NCI-H345 treated with DMSO at 0.1 percent for 48 hours (cell line): ENCODE data around the gene GFRA1.

Experiments used
- DNase-seq: peaks from one replicate; lab custom pipeline; 2025; ENCODE audit not compliant: unreplicated experiment; lab: John Stamatoyannopoulos, UW

GFRA1 gene

GRCh38 chr10:116245156-116245555, 27.9 kb downstream of the GFRA1 start:
- DNase-seq = no peak

- DNase-seq = no peak
Observed at GRCh38 chr10:116241642-116242410, 31.2 kb downstream of the GFRA1 start.

GRCh38 chr10:116241085-116241484, 31.9 kb downstream of the GFRA1 start:
- no peak for DNase-seq

GRCh38 chr10:116240157-116240950, 32.7 kb downstream of the GFRA1 start:
- DNase-seq = no peak

GRCh38 chr10:116239229-116239628, 33.8 kb downstream of the GFRA1 start:
- no peak for DNase-seq

- no peak for DNase-seq
Observed at GRCh38 chr10:116237970-116238369, 35.0 kb downstream of the GFRA1 start.

GRCh38 chr10:116237260-116237659, 35.7 kb downstream of the GFRA1 start:
- no peak for DNase-seq

- DNase-seq = no peak
Observed at GRCh38 chr10:116233230-116233629, 39.8 kb downstream of the GFRA1 start.

- no peak for DNase-seq
Observed at GRCh38 chr10:116232613-116233012, 40.4 kb downstream of the GFRA1 start.

GRCh38 chr10:116226766-116227165, 46.2 kb downstream of the GFRA1 start:
- no peak for DNase-seq

GRCh38 chr10:116226053-116226452, 47.0 kb downstream of the GFRA1 start:
- DNase-seq = no peak

GRCh38 chr10:116223289-116223688, 49.7 kb downstream of the GFRA1 start:
- DNase-seq = no peak

- DNase-seq = no peak
Observed at GRCh38 chr10:116221053-116221452, 52.0 kb downstream of the GFRA1 start.

- DNase-seq = no peak
Observed at GRCh38 chr10:116216676-116217075, 56.3 kb downstream of the GFRA1 start.

GRCh38 chr10:116215651-116216050, 57.4 kb downstream of the GFRA1 start:
- no peak for DNase-seq

GRCh38 chr10:116211682-116212081, 61.3 kb downstream of the GFRA1 start:
- DNase-seq = no peak

- no peak for DNase-seq
Observed at GRCh38 chr10:116210588-116211346, 62.2 kb downstream of the GFRA1 start.

GRCh38 chr10:116209781-116210180, 63.2 kb downstream of the GFRA1 start:
- no peak for DNase-seq

- DNase-seq = no peak
Observed at GRCh38 chr10:116208956-116209567, 63.9 kb downstream of the GFRA1 start.

GRCh38 chr10:116207690-116208089, 65.3 kb downstream of the GFRA1 start:
- DNase-seq = no peak

GRCh38 chr10:116203661-116204060, 69.3 kb downstream of the GFRA1 start:
- no peak for DNase-seq
